HFF-Myc (cell line): ENCODE results near the gene RNU6-8.
A peak's percentile ranks its signal among the peaks of the same experiment; 100 is the strongest.

ENCODE experiments used
- DNase-seq: peaks from one replicate; pipeline ENCODE4 v3.0.0-alpha.2; 2011; ENCODE audit warnings: low read depth; ENCODE audit errors: extremely low read depth
- H3K4me3 ChIP-seq: replicated peaks from 2 replicates; pipeline ENCODE4 v1.5.1; 2011; ENCODE audit warnings: low read depth, mild to moderate bottlenecking, control low read depth, low read length
- CTCF ChIP-seq: IDR thresholded peaks from 2 replicates; pipeline ENCODE4 v1.5.1; 2012; ENCODE audit warnings: mild to moderate bottlenecking, low read depth, low read length, control low read depth; ENCODE audit errors: missing control alignments

Gene RNU6-8

GRCh38 chr14:32246751-32247150 lies 43.7 kb upstream of the RNU6-8 start:
- no peak for TF ChIP-seq CTCF
- DNase-seq: no peak
- H3K4me3 ChIP-seq: no peak overlapping the region

DNA sequence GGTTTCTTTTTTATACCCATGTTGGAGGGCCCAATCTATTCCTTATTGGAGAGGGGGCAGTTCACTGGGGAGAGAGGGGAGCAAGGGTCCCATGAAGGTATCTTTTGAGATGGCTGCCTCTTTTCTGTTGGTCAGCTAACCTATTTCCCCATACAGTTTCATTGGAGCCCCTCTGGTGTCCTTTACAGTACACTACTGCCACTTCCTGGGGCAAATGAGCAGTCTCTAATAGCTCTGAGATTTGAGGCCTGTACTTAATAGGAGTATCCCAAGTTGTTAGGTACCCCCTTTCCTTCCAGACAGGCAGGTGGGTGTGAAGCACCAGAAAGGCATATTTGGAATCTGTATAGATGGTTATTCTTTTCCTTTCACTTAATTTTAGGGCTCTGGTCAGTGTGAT lies 41.3 kb upstream of the RNU6-8 start:
- no peak overlapping the region for H3K4me3 ChIP-seq
- no peak for DNase-seq
- peak; percentile 29 for TF ChIP-seq CTCF

DNA sequence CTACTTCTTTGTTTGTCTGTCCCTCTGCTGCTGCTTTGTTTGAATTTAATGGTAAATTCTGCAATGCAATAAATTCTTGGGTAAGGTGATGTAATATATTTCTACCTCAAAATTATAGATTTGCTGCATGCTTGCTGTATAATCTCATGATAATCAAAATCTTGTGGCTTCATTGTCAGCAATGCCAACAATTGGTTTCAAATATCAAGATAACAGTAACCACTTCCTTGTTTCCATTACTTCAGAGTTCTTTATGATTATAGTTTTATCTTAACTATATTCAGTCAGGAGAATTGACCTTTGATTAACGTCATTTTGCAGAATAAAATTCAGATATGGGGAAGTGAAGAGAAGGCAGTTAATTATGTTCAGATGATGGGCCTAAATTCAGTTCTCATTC lies 30.2 kb upstream of the RNU6-8 start:
- no peak for DNase-seq
- H3K4me3 ChIP-seq: no peak overlapping the region
- no peak for TF ChIP-seq CTCF

GRCh38 chr14:32232481-32232880 lies 29.4 kb upstream of the RNU6-8 start:
- TF ChIP-seq CTCF: no peak
- no peak for DNase-seq
- H3K4me3 ChIP-seq: no peak overlapping the region

- peak; percentile 35 for DNase-seq
- H3K4me3 ChIP-seq: no peak overlapping the region
- no peak for TF ChIP-seq CTCF
Observed at GRCh38 chr14:32230695-32231280, 27.7 kb upstream of the RNU6-8 start.

- no peak overlapping the region for H3K4me3 ChIP-seq
- TF ChIP-seq CTCF: no peak
- no peak for DNase-seq
Observed at GRCh38 chr14:32230181-32230580, 27.1 kb upstream of the RNU6-8 start.

DNA sequence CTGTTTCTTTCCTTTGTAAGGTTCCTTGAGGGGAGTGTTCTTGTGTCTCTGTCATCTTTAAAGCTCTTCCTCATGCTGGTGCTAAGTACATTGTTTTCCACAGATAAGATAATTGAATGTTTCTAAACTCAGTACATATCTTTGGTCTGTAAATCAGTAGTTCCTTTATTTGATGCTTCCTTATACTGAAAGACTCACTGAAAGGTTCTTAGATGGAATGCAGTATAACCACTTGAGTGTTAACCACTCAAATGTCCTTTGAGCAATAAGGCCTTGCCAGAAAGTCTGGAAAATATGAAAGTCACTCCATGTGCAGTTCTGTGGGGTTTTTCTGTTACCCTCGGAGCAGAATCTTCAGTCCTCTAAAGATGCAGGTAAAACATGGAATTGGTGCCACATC lies 23.0 kb upstream of the RNU6-8 start:
- no peak for DNase-seq
- no peak overlapping the region for H3K4me3 ChIP-seq
- TF ChIP-seq CTCF: no peak
